ENCODE data around the gene C5orf24.

DNA sequence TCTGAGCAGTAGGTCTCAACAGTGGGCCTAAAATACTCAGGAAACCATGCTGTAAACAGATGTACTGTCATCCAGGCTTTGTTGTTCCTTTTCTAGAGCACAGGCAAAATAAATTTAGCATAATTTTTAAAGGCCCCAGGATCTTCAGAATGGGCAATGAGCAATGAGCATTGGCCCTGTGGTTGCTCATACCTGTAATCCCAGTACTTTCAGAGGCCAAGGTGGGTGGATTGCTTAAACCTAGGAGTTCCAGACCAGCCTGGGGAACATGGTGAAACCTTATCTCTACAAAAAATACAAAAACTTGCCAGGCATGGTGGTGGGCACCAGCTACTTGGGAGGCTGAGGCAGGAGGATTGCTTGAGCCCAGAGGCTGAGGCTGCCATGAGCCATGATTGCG is 45.7 kb downstream of the C5orf24 start:
- TF ChIP-seq POLR2AphosphoS5 (IDR thresholded peaks at IDR 0.05; ENCODE audit: borderline replicate concordance, low read depth, low read length) (no peak), EZH2 (IDR thresholded peaks at IDR 0.05) (no peak)

All from SK-N-MC (cell line).